GM19240 (cell line): Measurements from ENCODE around the gene ADAMTS17.
A peak's percentile ranks its signal among the peaks of the same experiment; 100 is the strongest.
"Not testable (repeated sequence)": the region's sequence is repeated elsewhere in the genome, so short reads cannot be mapped to it uniquely, and the experiment has no call there.

Experiments
- DNase-seq: peaks from one replicate; pipeline ENCODE4 v3.0.0; 2011; ENCODE audit warnings: low spot score; ENCODE audit not compliant: insufficient read length

The ADAMTS17 gene

GRCh38 chr15:99956820-99957641 is 384.7 kb downstream of the ADAMTS17 start:
- DNase-seq = no peak

GRCh38 chr15:99956022-99956775 is 385.6 kb downstream of the ADAMTS17 start:
- no peak for DNase-seq

GRCh38 chr15:99955532-99955931 is 386.2 kb downstream of the ADAMTS17 start:
- DNase-seq = no peak

- no peak for DNase-seq
These were observed 386.6 kb downstream of the ADAMTS17 start for GRCh38 chr15:99955181-99955525.

GRCh38 chr15:99954361-99955180 is 387.2 kb downstream of the ADAMTS17 start:
- DNase-seq = no peak

- DNase-seq = no peak
These were observed 387.9 kb downstream of the ADAMTS17 start for GRCh38 chr15:99953886-99954285.

- no peak for DNase-seq
These were observed 390.3 kb downstream of the ADAMTS17 start for GRCh38 chr15:99951511-99951910.

- no peak for DNase-seq
These were observed 397.6 kb downstream of the ADAMTS17 start for GRCh38 chr15:99944131-99944530.

- no peak for DNase-seq
These were observed 398.3 kb downstream of the ADAMTS17 start for GRCh38 chr15:99943466-99943865.

- DNase-seq = no peak
These were observed 408.9 kb downstream of the ADAMTS17 start for GRCh38 chr15:99932676-99933402.

GRCh38 chr15:99931703-99932603 is 409.8 kb downstream of the ADAMTS17 start:
- no peak for DNase-seq

- DNase-seq = no peak
These were observed 411.1 kb downstream of the ADAMTS17 start for GRCh38 chr15:99930696-99931095.

GRCh38 chr15:99929266-99929665 is 412.5 kb downstream of the ADAMTS17 start:
- no peak for DNase-seq

- peak; percentile 55 for DNase-seq
These were observed 413.3 kb downstream of the ADAMTS17 start for GRCh38 chr15:99928429-99928981.

GRCh38 chr15:99926532-99926931 is 415.2 kb downstream of the ADAMTS17 start:
- not testable (repeated sequence) for DNase-seq

GRCh38 chr15:99925661-99926461 is 415.9 kb downstream of the ADAMTS17 start:
- no peak for DNase-seq

- no peak for DNase-seq
These were observed 418.1 kb downstream of the ADAMTS17 start for GRCh38 chr15:99923711-99924110.
